Pulmonary artery endothelial cell (primary cell): ENCODE measurements around the gene ENAM. TPM values are rescaled to one million over a fixed set of nuclear protein-coding genes. Genes with fewer than 3 reads are reported as not detected.
"Not testable (repeated sequence)": the region's sequence is repeated elsewhere in the genome, so short reads cannot be mapped to it uniquely, and the experiment has no call there.

ENCODE experiments used
- DNase-seq: peaks from one replicate; pipeline ENCODE4 v3.0.0-alpha.2; 2011; ENCODE audit warnings: low read depth, low spot score
- total RNA-seq: library from RNA; depleted of rRNA; stranded (reverse); fragments of >200 nt; gene quantifications from 2 replicates; pipeline ENCODE4 v1.2.3, GENCODE V29; 2014

Gene ENAM
- total RNA-seq, 1 donor from 2014 or later: not detected

- no peak for DNase-seq
Observed at GRCh38 chr4:70629469-70630090, 1.0 kb downstream of the ENAM start.

- DNase-seq: no peak
Observed at GRCh38 chr4:70630162-70630561, 1.6 kb downstream of the ENAM start.

- DNase-seq: no peak
Observed at GRCh38 chr4:70632028-70632427, 3.5 kb downstream of the ENAM start.

DNA sequence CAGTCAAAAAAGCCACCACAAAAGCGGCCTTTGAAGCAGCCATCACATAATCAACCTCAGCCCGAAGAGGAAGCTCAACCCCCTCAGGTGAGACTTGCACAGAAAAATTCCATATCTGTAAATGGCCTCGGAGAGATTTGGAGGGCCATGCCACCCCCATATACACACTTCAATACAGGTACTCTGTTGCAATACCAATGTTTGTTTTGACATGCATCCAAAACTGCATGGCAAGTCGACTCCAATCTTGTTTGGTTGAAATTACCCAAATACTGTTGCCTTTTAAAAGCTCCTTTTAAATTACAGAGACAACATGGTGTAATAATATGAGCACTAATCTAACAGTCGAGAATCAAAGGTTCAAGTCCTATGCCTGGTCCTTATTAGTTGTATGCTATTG lies 5.9 kb downstream of the ENAM start:
- DNase-seq: no peak

DNA sequence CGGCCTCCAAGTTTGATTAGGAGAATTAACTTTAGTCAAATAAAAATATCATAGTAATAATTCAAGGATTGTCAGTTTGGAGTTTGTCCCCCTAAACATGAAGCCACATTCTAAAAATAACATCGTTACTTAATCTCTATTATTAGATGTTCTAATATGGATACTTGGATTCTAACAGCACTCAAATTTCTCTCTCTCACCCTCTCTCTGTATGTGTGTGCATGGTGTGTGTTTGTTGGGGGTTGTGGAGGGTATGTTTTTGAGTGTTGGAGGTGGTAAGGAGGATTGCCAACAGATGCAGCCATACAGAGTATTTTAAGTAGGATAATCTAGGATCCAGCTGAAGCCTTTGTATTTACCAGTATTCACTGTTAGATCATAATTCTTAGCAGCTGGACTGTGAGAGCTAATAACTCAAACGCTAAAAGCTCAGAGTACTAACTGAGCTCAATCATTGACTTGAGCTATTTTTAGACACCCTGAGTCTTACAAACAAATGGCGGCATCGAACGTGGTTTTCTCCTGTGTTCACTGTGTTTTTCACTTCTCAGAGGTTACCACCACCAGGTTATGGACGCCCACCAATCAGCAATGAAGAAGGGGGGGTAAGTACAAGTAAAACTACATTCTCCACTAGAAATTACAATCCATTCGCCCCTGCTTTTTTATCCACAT lies 8.8 kb downstream of the ENAM start:
- DNase-seq: no peak

DNA sequence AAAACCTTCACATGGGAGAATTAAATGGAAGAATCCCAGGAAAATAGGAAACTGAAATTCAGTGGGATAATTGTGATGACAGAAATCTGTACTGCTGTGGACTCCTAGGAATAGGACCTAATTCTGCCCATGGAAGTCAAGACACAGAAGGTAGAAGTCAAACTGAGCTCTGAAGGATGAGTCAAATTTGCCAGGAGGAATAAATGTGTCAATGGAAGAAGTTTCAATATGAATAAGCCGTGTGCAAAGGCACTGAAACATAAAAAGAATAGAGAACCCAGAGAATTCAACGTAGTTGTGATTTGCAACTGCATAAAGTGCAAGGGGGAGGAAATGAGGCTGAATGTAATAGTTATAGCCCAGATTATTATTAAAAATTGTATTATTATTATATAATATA lies 11.6 kb downstream of the ENAM start:
- no peak for DNase-seq

DNA sequence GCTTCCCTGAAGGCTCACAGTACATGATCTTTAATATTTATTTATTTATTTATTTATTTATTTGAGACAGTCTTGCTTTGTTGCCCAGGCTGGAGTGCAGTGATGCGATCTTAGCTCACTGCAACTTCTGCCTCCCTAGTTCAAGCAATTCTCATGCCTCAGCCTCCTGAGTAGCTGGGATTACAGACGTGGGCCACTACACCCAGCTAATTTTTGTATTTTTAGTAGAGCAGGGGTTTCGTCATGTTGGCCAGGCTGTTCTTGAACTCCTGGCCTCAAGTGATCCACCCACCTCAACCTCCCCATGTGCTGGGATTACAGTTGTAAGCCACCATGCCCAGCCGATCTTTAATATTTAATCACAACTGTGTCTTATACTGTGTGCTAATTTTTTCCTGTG lies 22.2 kb downstream of the ENAM start:
- not testable (repeated sequence) for DNase-seq

- DNase-seq: no peak
Observed at GRCh38 chr4:70651864-70652506, 23.4 kb downstream of the ENAM start.

DNA sequence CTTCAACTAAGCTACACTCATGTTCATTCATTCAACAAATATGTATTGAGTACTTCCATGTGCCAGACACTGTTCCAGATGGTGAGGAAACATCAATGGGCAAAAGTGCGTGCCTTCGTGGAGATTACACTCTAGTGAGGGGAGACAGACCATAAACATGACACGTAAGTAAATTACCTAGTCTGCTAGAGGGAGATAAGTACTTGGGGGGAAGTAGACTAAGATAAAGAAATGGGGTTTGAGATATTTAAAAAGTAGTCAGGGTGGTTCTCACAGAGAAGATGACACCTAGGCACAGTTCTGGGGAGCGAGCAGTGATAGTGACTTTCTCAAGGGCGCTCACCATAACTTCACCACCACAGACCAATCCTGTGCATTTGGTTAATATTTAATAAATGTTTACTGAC lies 26.1 kb downstream of the ENAM start:
- DNase-seq: no peak

DNA sequence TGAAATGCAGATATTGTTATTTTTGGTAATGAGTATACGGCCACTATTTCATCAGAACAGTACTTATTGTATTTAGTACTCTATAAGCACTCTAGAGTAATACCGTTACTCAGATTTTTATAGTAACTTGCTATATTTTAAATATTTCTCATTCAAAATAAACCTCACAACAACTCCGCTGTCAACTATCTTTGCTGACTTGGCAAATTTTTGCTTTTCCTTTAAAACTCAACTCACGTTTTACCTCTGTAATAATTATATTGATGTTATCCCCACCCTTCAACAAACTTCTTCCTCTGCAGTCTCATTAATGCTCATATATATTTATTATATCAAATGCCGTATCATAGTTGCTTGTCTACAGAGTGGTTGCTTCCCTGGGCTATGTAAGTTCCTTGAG lies 28.8 kb downstream of the ENAM start:
- DNase-seq: no peak

DNA sequence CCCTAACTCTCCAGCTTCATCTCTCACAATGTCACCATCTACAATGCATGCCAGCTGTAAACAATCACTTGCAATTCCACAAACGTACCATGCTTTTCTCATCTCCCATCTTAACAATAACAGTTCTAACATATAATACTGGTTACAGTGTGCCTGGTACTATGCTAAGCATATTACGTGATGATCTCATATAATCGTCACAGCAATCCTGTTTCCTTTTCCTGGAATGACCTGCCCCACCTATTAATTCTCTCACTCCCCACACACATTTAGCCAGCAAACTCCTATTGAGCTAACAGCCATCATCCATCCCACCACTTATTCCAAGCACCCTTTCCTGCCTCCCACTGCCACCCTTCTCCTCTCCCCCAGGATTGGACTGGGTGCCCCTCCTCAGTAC lies 29.9 kb downstream of the ENAM start:
- no peak for DNase-seq

GRCh38 chr4:70660106-70660505 lies 31.6 kb downstream of the ENAM start:
- no peak for DNase-seq

DNA sequence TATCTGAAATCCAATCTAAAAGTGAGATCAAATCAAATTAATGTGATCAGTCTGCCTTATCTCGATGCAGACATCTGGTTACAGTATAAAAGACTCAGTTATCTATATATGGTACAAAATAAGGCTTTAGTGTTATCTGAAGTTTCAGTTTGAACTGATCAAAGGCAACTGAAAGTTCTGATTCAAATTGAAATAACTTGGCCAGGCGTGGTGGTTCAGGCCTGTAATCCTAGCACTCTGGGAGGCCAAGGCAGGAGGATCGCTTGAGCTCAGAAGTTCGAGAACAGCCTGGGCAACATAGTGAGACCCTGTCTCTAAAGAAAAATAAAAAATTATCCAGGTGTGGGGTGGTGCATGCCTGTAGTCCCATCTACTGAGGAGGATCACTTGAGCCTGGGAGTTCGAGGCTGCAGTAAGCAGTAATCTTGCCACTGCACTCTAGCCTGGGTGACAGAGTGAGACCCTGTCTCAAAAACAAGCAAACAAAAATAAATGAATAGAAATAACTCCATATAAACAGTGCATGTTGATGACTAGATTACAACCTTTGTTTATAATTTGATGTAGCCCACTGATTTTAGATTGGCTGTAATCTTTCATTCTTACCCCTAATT lies 32.9 kb downstream of the ENAM start:
- not testable (repeated sequence) for DNase-seq

DNA sequence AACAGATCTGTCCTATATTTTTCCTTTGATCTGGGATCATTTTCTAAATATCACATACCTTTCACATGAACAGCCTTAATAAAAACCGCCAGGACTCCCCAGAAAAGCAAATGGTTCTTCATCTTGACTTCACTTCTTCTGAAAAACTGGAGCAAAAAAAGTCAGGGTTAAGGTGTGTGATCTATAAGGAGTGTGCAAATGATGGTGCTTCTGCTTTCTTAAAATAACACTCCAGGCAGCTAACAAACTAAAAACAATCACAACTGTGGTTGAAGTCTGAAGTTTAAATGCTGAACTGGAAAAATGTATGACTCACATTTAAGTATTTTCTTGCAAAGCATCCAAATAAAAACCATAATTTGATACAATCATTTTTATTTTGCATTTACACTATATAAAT lies 37.8 kb downstream of the ENAM start, which contains the start of gene JCHAIN:
JCHAIN (minus strand) TSS at position 140 of the 400 bp plus-strand sequence; CDS start at position 122, 18 bp downstream.
- DNase-seq: no peak

DNA sequence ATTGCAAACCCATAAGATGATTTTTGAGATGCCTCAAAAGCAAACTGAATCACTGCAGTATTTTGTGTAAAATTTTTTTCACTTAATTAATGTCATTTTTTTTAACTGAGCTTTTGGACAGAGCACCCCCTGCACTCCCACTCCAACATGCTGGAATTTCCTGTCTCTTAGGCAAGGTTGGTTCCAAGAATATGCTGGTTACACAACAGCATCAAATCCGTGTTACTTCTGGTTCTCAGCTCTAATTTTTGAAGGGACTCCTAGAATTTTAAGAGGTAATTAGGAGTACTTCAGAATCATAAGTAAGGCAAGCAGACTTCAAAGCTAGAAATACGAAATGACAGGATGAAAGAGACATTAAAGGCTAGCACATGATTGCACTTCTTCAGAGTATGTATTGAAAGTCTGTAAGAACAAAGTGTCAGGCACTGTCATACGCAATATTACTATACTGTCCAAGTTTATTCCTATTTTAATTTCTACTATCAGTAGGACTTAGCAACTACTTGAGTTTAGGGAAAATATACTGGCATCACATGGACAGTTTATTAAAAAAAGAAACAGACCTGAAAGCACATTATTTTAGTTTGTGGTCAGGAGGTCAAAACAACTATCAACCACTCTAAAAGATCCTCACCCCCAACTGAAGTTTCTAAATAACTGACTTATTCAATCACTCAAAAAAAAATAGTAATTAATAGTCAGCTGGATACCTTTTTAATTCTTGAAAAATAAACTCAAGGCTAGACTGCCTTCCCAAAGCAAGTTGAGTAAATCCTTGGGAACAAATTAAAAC lies 39.4 kb downstream of the ENAM start:
- DNase-seq: no peak

- DNase-seq: no peak
Observed at GRCh38 chr4:70670332-70671014, 41.9 kb downstream of the ENAM start.

GRCh38 chr4:70671091-70671490 lies 42.5 kb downstream of the ENAM start:
- DNase-seq: no peak

DNA sequence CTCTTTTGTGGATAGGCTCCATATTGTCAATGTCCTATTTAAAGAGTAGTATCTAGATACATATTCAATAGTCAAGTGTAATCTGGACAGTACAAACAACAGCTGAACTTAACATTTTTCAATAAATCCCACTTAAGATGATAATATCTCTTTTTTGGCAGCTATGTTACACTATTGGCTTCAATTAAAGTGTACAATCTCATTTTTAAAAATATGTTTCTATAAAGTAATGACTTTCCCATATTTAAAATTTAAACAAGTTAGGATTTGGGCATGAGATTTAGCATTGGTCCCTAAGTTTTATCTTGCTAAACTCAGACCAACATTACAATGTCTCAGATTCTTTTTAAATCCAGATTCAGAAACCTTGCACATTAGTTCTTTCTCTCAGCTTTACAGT lies 45.6 kb downstream of the ENAM start:
- no peak for DNase-seq

- DNase-seq: no peak
Observed at GRCh38 chr4:70674731-70675130, 46.2 kb downstream of the ENAM start.

DNA sequence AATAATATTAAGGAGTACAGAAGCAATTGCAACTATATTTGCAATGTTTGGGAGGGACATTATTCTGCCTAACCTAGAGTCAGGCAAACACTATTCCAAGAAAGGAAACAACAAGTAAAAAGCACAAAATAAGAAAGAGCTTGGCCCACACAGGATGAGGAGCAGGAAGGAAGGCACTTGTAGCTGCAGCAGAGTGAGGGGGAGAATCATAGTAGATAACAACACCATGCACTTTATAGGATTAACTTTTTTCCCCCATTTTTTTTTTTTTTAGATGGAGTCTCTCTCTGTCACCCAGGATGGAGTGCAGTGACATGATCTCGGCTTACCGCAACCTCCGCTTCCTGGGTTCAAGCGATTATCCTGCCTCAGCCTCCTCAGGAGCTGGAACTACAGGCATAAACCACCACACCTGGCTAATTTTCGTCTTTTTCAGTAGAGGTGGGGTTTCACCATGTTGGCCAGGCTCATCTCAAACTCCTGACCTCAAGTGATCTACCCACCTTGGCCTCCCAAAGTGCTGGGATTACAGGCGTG lies 48.1 kb downstream of the ENAM start:
- DNase-seq: no peak
